Suprapubic skin (tissue), 4 donors: ENCODE measurements around the gene NRARP. TPM values are rescaled to one million over a fixed set of nuclear protein-coding genes. Genes with fewer than 3 reads are reported as not detected.
A peak's percentile ranks its signal among the peaks of the same experiment; 100 is the strongest.

Experiments used
- DNase-seq, 2 donors: peaks; one replicate each; pipeline ENCODE4 v3.0.0-alpha.2; 2019; ENCODE audit warnings: low spot score in 2 of 2
- H3K27ac ChIP-seq: fragments of 200-600 bp; sonication (generic); one replicate; pipeline ENCODE4 v1.5.1; 2019
- H3K27me3 ChIP-seq: fragments of 200-600 bp; sonication (generic); one replicate; pipeline ENCODE4 v1.5.1; 2019
- H3K36me3 ChIP-seq: fragments of 200-600 bp; sonication (generic); one replicate; pipeline ENCODE4 v1.5.1; 2019
- H3K4me1 ChIP-seq: fragments of 200-600 bp; sonication (generic); one replicate; pipeline ENCODE4 v1.5.1; 2019
- H3K4me3 ChIP-seq: fragments of 200-600 bp; sonication (generic); one replicate; pipeline ENCODE4 v1.5.1; 2019; ENCODE audit warnings: mild to moderate bottlenecking
- H3K9me3 ChIP-seq: fragments of 200-600 bp; sonication (generic); one replicate; pipeline ENCODE4 v1.5.1; 2019
- EP300 ChIP-seq: sonication (generic); formaldehyde crosslinking; IDR thresholded peaks from one replicate; pipeline ENCODE4 v1.6.1; 2017; ENCODE audit warnings: antibody characterized with exemption
- POLR2A ChIP-seq, 2 donors: fragments of 450-650 bp; IDR thresholded peaks; one replicate each; pipeline ENCODE4 v1.6.1; 2017; ENCODE audit warnings: antibody characterized with exemption in 2 of 2, mild to moderate bottlenecking in 2 of 2, moderate library complexity in 2 of 2
- POLR2AphosphoS5 ChIP-seq, 3 donors: sonication (generic); formaldehyde crosslinking; IDR thresholded peaks; one replicate each; pipeline ENCODE4 v1.6.1; 2017; ENCODE audit warnings: antibody characterized with exemption in 3 of 3
- WGBS: methylation state at CpG from one replicate; pipeline ENCODE4 v1.1.5; 2018; 5-methylcytosine and 5-hydroxymethylcytosine counted together
- total RNA-seq, 4 donors: library from RNA; depleted of rRNA; stranded (reverse); fragments of >200 nt; gene quantifications; one replicate each; pipeline ENCODE4 v1.1.0, GENCODE V29; 2016
- TF ChIP-seq, protein P1 (sequence below), 2 donors: fragments of 200-600 bp in 1 of 2; fragments of 450-650 bp in 1 of 2; sonication (generic) in 1 of 2; IDR thresholded peaks; one replicate each; pipeline ENCODE4 v1.5.1; 2016 to 2019; ENCODE audit warnings: antibody characterized with exemption in 2 of 2, mild to moderate bottlenecking in 1 of 2, moderate library complexity in 1 of 2

NRARP gene
- total RNA-seq, 4 donors from 2014 or later = 25.3 to 69.0 (median 65.5) TPM

GRCh38 chr9:137306850-137307254 lies 4.8 kb upstream of the NRARP start:
- Histone ChIP-seq H3K27me3 (peaks cover 9% of the 10 kb centered on the region), H3K27ac (no peak overlapping the region), H3K4me1 (peaks cover 81% of the 10 kb centered on the region), H3K4me3 (peak overlapping the region; percentile 30), H3K9me3 (no peaks in the 10 kb centered on the region), H3K36me3 (no peaks in the 10 kb centered on the region)
- no peak for TF ChIP-seq POLR2A (IDR thresholded peaks at IDR 0.05)
- no peak for TF ChIP-seq EP300
- no peak for TF ChIP-seq POLR2AphosphoS5 (IDR thresholded peaks at IDR 0.05)
- TF ChIP-seq, protein P1, sequence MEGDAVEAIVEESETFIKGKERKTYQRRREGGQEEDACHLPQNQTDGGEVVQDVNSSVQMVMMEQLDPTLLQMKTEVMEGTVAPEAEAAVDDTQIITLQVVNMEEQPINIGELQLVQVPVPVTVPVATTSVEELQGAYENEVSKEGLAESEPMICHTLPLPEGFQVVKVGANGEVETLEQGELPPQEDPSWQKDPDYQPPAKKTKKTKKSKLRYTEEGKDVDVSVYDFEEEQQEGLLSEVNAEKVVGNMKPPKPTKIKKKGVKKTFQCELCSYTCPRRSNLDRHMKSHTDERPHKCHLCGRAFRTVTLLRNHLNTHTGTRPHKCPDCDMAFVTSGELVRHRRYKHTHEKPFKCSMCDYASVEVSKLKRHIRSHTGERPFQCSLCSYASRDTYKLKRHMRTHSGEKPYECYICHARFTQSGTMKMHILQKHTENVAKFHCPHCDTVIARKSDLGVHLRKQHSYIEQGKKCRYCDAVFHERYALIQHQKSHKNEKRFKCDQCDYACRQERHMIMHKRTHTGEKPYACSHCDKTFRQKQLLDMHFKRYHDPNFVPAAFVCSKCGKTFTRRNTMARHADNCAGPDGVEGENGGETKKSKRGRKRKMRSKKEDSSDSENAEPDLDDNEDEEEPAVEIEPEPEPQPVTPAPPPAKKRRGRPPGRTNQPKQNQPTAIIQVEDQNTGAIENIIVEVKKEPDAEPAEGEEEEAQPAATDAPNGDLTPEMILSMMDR (IDR thresholded peaks at IDR 0.05) = no peak
- 30% methylated on average over 10 of the region's 23 CpGs for WGBS
- DNase-seq = peak; percentile 75 to 79

DNA sequence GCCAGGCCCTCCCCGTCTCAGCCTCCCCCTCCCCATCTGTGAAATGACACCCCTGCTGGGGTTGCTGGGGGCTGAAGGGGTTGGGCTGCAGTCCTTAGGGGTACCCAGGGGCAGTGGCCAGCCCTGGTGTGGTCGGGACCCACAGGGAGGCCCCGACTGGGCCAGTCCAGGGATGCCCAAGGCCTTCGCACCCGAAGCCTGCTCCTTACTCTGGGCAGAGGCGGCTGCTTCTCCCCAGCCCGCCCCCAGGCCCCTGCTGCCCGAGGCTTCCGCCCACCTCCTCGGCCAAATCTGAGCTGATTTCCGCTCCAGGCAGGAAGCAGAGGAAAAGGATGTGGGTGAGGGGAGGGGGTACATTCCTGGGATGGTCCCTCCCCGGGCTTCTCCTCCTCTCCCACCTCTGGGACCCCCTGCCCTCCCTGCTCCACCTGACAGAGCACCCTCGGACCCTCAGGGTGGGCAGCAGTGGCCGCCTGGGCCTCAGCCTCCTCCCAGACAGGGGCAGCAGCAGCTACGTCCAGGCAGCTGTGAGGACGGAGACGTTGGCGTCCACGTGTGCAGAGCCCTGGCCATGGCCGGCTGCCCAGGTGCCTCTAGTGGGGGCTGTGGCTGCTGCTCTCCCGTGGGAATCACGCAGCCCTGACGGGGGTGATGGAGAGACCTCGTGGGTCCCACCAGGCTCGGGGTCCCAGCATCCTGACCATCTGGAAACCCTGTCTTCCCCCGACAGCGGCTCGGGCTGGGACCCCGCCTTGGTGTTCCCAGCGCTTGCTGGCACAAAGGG lies 4.2 kb upstream of the NRARP start:
- Histone ChIP-seq H3K4me1 (peaks cover 79% of the 10 kb centered on the region), H3K27me3 (peaks cover 11% of the 10 kb centered on the region), H3K36me3 (no peaks in the 10 kb centered on the region), H3K9me3 (no peaks in the 10 kb centered on the region), H3K27ac (peak overlapping the region; percentile 86), H3K4me3 (peak overlapping the region; percentile 30)
- 25% methylated on average over 16 of the region's 30 CpGs for WGBS
- DNase-seq = peak; percentile 69 to 75
- TF ChIP-seq, protein P1 (IDR thresholded peaks at IDR 0.05) = no peak
- TF ChIP-seq EP300 (no peak), POLR2A (IDR thresholded peaks at IDR 0.05) (no peak), POLR2AphosphoS5 (IDR thresholded peaks at IDR 0.05) (no peak)

- DNase-seq = no peak
- peaks cover 79% of the 10 kb centered on the region for H3K4me1 ChIP-seq
- WGBS = 23% methylated on average over 4 of the region's 8 CpGs
- peak overlapping the region; percentile 30 for H3K4me3 ChIP-seq
- TF ChIP-seq EP300 (no peak), POLR2AphosphoS5 (IDR thresholded peaks at IDR 0.05) (no peak), POLR2A (IDR thresholded peaks at IDR 0.05) (no peak)
- TF ChIP-seq, protein P1 (IDR thresholded peaks at IDR 0.05) = no peak
- H3K27ac ChIP-seq = peak overlapping the region; percentile 86
- peaks cover 15% of the 10 kb centered on the region for H3K27me3 ChIP-seq
- H3K36me3 ChIP-seq = no peaks in the 10 kb centered on the region
- no peaks in the 10 kb centered on the region for H3K9me3 ChIP-seq
Observed at GRCh38 chr9:137305798-137306065, 3.7 kb upstream of the NRARP start.

GRCh38 chr9:137305060-137305797 lies 3.2 kb upstream of the NRARP start:
- Histone ChIP-seq H3K4me3 (peak overlapping the region; percentile 30), H3K36me3 (no peaks in the 10 kb centered on the region), H3K27me3 (peaks cover 15% of the 10 kb centered on the region), H3K9me3 (no peaks in the 10 kb centered on the region), H3K27ac (peak overlapping the region; percentile 86), H3K4me1 (peaks cover 79% of the 10 kb centered on the region)
- 14% methylated on average over 22 of the region's 36 CpGs for WGBS
- TF ChIP-seq POLR2AphosphoS5 (IDR thresholded peaks at IDR 0.05) = no peak
- TF ChIP-seq, protein P1 (IDR thresholded peaks at IDR 0.05) = peak in 1 of 2 donors; percentile 6
- peak; percentile 77 to 85 for DNase-seq

GRCh38 chr9:137304383-137305059 lies 2.5 kb upstream of the NRARP start:
- H3K27ac ChIP-seq = peak overlapping the region; percentile 86
- TF ChIP-seq, protein P1 (IDR thresholded peaks at IDR 0.05) = no peak
- TF ChIP-seq EP300 (no peak), POLR2A (IDR thresholded peaks at IDR 0.05) (no peak), POLR2AphosphoS5 (IDR thresholded peaks at IDR 0.05) (no peak)
- H3K9me3 ChIP-seq = no peaks in the 10 kb centered on the region
- DNase-seq = peak in 1 of 2 donors; percentile 70
- H3K4me1 ChIP-seq = peaks cover 78% of the 10 kb centered on the region
- no peaks in the 10 kb centered on the region for H3K36me3 ChIP-seq
- 60% methylated on average over 1 of the region's 16 CpGs for WGBS
- peaks cover 22% of the 10 kb centered on the region for H3K27me3 ChIP-seq
- peak overlapping the region; percentile 30 for H3K4me3 ChIP-seq
